HEK293 (cell line): ENCODE data around the gene SUN5.

Experiments used
- CTCF ChIA-PET: fragments of 350-600 bp; formaldehyde crosslinking; extraction: SDS; loops from one replicate; lab custom pipeline; 2021; ENCODE audit warnings: antibody characterized with exemption; lab: Yijun Ruan, JAX
- POLR2A ChIA-PET: fragments of 300-600 bp; formaldehyde crosslinking; extraction: SDS; loops from one replicate; lab custom pipeline; 2020; ENCODE audit warnings: antibody characterized with exemption, inconsistent platforms; lab: Yijun Ruan, JAX
- H3K27ac ChIP-seq: fragments of 200-500 bp; sonication (Bioruptor generic); 2 replicates; pipeline ENCODE4 v1.5.1; 2014; ENCODE audit warnings: low read depth, low read length, control low read depth, inconsistent platforms; ENCODE audit errors: extremely low read depth
- H3K36me3 ChIP-seq, 2 experiments: fragments of 200-500 bp in 1 of 2; sonication (Bioruptor generic) in 1 of 2; 1 replicate in 1 of 2; 2 replicates in 1 of 2; pipeline ENCODE4 v1.5.1; 2014 to 2017; ENCODE audit warnings: inconsistent platforms in 2 of 2, low read length in 2 of 2; ENCODE audit not compliant: control insufficient read depth in 2 of 2, insufficient read depth in 1 of 2
- H3K4me1 ChIP-seq: fragments of 200-500 bp; sonication (Bioruptor generic); 2 replicates; pipeline ENCODE4 v1.5.1; 2014; ENCODE audit warnings: mild to moderate bottlenecking, low read length, inconsistent platforms; ENCODE audit not compliant: control insufficient read depth, insufficient read depth
- H3K4me3 ChIP-seq: 2 replicates; pipeline ENCODE4 v1.5.1; 2011; ENCODE audit warnings: low read depth, mild to moderate bottlenecking, control low read depth, low read length, moderate library complexity
- H3K9me3 ChIP-seq: fragments of 200-500 bp; sonication (Bioruptor generic); 2 replicates; pipeline ENCODE4 v1.5.1; 2014; ENCODE audit warnings: low read depth, low read length, inconsistent platforms; ENCODE audit not compliant: control insufficient read depth, insufficient read depth
- GLI2 ChIP-seq: fragments of 450-650 bp; formaldehyde crosslinking; IDR thresholded peaks from 2 replicates; pipeline ENCODE4; 2017; ENCODE audit warnings: missing biosample characterization, missing genetic modification characterization, low read depth, borderline replicate concordance
- KLF16 ChIP-seq: fragments of 450-650 bp; formaldehyde crosslinking; IDR thresholded peaks from 2 replicates; pipeline ENCODE4 v1.5.1; 2017; ENCODE audit warnings: missing biosample characterization, missing genetic modification characterization
- KLF8 ChIP-seq: fragments of 450-650 bp; formaldehyde crosslinking; IDR thresholded peaks from 2 replicates; pipeline ENCODE4 v1.5.1; 2016; ENCODE audit warnings: missing biosample characterization, missing genetic modification characterization
- YY1 ChIP-seq: fragments of 450-650 bp; formaldehyde crosslinking; IDR thresholded peaks from 2 replicates; pipeline ENCODE4 v1.5.1; 2018; ENCODE audit warnings: missing biosample characterization, missing genetic modification characterization
- ZNF138 ChIP-seq: fragments of 450-650 bp; formaldehyde crosslinking; IDR thresholded peaks from 2 replicates; pipeline ENCODE4 v1.5.1; 2016; ENCODE audit warnings: missing biosample characterization, missing genetic modification characterization, borderline replicate concordance
- ZNF169 ChIP-seq: fragments of 450-650 bp; formaldehyde crosslinking; IDR thresholded peaks from 2 replicates; pipeline ENCODE4 v1.5.1; 2016; ENCODE audit warnings: missing biosample characterization, missing genetic modification characterization
- ZNF221 ChIP-seq: fragments of 450-650 bp; formaldehyde crosslinking; IDR thresholded peaks from 2 replicates; pipeline ENCODE4 v1.5.1; 2017; ENCODE audit warnings: missing biosample characterization, missing genetic modification characterization, borderline replicate concordance
- ZNF24 ChIP-seq: fragments of 450-650 bp; formaldehyde crosslinking; IDR thresholded peaks from 2 replicates; pipeline ENCODE4 v1.5.1; 2016; ENCODE audit warnings: missing biosample characterization, missing genetic modification characterization
- ZNF394 ChIP-seq: fragments of 450-650 bp; formaldehyde crosslinking; IDR thresholded peaks from 2 replicates; pipeline ENCODE4 v1.5.1; 2016; ENCODE audit warnings: missing biosample characterization, missing genetic modification characterization, mild to moderate bottlenecking, moderate library complexity, borderline replicate concordance
- ZNF530 ChIP-seq: fragments of 450-650 bp; formaldehyde crosslinking; IDR thresholded peaks from 2 replicates; pipeline ENCODE4 v1.5.1; 2016; ENCODE audit warnings: low read depth, missing biosample characterization, missing genetic modification characterization
- ZNF549 ChIP-seq: fragments of 450-650 bp; IDR thresholded peaks from 2 replicates; pipeline ENCODE4 v1.5.1; 2018; ENCODE audit warnings: missing biosample characterization, missing genetic modification characterization, mild to moderate bottlenecking, inconsistent platforms, moderate library complexity
- ZNF670 ChIP-seq: fragments of 450-650 bp; formaldehyde crosslinking; IDR thresholded peaks from 2 replicates; pipeline ENCODE4 v1.5.1; 2016; ENCODE audit warnings: missing biosample characterization, missing genetic modification characterization, low read depth
- ZNF785 ChIP-seq: fragments of 450-650 bp; formaldehyde crosslinking; IDR thresholded peaks from 2 replicates; pipeline ENCODE4 v1.5.1; 2016; ENCODE audit warnings: missing biosample characterization, missing genetic modification characterization
- TF ChIP-seq, protein P1 (sequence below): fragments of 450-650 bp; formaldehyde crosslinking; IDR thresholded peaks from 2 replicates; pipeline ENCODE4 v1.5.1; 2016; ENCODE audit warnings: missing biosample characterization, missing genetic modification characterization, borderline replicate concordance
- TF ChIP-seq, protein P2 (sequence below): fragments of 450-650 bp; formaldehyde crosslinking; IDR thresholded peaks from 2 replicates; pipeline ENCODE4 v1.5.1; 2017; ENCODE audit warnings: missing biosample characterization, missing genetic modification characterization
- TF ChIP-seq, protein P3 (sequence below): IDR thresholded peaks from 2 replicates; pipeline ENCODE4 v1.6.1; 2011; ENCODE audit warnings: mild to moderate bottlenecking, low read depth, low read length, borderline replicate concordance
- TF ChIP-seq, protein P4 (sequence below): fragments of 450-650 bp; formaldehyde crosslinking; IDR thresholded peaks from 2 replicates; pipeline ENCODE4 v1.5.1; 2016; ENCODE audit warnings: missing biosample characterization, missing genetic modification characterization, borderline replicate concordance
- TF ChIP-seq, protein P5 (sequence below): fragments of 450-650 bp; formaldehyde crosslinking; IDR thresholded peaks from 2 replicates; pipeline ENCODE4 v1.5.1; 2016; ENCODE audit warnings: missing biosample characterization, missing genetic modification characterization
- TF ChIP-seq, protein P6 (sequence below): fragments of 450-650 bp; formaldehyde crosslinking; IDR thresholded peaks from 2 replicates; pipeline ENCODE4 v1.5.1; 2016; ENCODE audit warnings: missing biosample characterization, missing genetic modification characterization

Gene SUN5

DNA sequence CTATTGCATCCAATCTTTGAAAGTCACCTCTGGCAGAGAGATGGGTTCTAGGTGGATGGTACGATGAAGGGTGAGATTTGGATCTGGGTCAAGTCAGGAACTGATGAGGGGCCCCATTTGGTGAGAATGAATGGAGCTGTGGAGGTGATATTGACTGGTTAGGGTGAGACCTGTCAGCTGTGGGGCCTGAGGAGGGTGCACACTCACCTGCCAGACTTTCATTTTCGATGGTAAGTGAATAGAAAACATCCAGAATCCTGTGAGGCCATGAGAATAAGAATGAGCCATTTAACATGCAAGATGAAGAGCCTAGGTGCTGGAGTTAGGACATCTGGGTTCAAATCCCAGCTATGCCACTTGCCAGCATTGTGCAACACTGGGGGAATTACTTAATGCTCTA, 6.8 kb downstream of the SUN5 start:
- H3K4me3 ChIP-seq: no peak overlapping the region
- no peaks in the 10 kb centered on the region for H3K4me1 ChIP-seq
- ChIA-PET POLR2A (no interaction called here), CTCF (no interaction called here)
- TF ChIP-seq KLF16: no peak
- TF ChIP-seq, protein P1, sequence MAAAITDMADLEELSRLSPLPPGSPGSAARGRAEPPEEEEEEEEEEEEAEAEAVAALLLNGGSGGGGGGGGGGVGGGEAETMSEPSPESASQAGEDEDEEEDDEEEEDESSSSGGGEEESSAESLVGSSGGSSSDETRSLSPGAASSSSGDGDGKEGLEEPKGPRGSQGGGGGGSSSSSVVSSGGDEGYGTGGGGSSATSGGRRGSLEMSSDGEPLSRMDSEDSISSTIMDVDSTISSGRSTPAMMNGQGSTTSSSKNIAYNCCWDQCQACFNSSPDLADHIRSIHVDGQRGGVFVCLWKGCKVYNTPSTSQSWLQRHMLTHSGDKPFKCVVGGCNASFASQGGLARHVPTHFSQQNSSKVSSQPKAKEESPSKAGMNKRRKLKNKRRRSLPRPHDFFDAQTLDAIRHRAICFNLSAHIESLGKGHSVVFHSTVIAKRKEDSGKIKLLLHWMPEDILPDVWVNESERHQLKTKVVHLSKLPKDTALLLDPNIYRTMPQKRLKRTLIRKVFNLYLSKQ (tag by site-specific recombination): no peak
- no peak for TF ChIP-seq ZNF138 (tag by site-specific recombination)
- no peak for TF ChIP-seq ZNF530 (tag by site-specific recombination)
- TF ChIP-seq, protein P2, sequence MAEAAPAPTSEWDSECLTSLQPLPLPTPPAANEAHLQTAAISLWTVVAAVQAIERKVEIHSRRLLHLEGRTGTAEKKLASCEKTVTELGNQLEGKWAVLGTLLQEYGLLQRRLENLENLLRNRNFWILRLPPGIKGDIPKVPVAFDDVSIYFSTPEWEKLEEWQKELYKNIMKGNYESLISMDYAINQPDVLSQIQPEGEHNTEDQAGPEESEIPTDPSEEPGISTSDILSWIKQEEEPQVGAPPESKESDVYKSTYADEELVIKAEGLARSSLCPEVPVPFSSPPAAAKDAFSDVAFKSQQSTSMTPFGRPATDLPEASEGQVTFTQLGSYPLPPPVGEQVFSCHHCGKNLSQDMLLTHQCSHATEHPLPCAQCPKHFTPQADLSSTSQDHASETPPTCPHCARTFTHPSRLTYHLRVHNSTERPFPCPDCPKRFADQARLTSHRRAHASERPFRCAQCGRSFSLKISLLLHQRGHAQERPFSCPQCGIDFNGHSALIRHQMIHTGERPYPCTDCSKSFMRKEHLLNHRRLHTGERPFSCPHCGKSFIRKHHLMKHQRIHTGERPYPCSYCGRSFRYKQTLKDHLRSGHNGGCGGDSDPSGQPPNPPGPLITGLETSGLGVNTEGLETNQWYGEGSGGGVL: no peak
- TF ChIP-seq, protein P3, sequence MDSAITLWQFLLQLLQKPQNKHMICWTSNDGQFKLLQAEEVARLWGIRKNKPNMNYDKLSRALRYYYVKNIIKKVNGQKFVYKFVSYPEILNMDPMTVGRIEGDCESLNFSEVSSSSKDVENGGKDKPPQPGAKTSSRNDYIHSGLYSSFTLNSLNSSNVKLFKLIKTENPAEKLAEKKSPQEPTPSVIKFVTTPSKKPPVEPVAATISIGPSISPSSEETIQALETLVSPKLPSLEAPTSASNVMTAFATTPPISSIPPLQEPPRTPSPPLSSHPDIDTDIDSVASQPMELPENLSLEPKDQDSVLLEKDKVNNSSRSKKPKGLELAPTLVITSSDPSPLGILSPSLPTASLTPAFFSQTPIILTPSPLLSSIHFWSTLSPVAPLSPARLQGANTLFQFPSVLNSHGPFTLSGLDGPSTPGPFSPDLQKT: no peak
- no peak for TF ChIP-seq ZNF24
- TF ChIP-seq, protein P4, sequence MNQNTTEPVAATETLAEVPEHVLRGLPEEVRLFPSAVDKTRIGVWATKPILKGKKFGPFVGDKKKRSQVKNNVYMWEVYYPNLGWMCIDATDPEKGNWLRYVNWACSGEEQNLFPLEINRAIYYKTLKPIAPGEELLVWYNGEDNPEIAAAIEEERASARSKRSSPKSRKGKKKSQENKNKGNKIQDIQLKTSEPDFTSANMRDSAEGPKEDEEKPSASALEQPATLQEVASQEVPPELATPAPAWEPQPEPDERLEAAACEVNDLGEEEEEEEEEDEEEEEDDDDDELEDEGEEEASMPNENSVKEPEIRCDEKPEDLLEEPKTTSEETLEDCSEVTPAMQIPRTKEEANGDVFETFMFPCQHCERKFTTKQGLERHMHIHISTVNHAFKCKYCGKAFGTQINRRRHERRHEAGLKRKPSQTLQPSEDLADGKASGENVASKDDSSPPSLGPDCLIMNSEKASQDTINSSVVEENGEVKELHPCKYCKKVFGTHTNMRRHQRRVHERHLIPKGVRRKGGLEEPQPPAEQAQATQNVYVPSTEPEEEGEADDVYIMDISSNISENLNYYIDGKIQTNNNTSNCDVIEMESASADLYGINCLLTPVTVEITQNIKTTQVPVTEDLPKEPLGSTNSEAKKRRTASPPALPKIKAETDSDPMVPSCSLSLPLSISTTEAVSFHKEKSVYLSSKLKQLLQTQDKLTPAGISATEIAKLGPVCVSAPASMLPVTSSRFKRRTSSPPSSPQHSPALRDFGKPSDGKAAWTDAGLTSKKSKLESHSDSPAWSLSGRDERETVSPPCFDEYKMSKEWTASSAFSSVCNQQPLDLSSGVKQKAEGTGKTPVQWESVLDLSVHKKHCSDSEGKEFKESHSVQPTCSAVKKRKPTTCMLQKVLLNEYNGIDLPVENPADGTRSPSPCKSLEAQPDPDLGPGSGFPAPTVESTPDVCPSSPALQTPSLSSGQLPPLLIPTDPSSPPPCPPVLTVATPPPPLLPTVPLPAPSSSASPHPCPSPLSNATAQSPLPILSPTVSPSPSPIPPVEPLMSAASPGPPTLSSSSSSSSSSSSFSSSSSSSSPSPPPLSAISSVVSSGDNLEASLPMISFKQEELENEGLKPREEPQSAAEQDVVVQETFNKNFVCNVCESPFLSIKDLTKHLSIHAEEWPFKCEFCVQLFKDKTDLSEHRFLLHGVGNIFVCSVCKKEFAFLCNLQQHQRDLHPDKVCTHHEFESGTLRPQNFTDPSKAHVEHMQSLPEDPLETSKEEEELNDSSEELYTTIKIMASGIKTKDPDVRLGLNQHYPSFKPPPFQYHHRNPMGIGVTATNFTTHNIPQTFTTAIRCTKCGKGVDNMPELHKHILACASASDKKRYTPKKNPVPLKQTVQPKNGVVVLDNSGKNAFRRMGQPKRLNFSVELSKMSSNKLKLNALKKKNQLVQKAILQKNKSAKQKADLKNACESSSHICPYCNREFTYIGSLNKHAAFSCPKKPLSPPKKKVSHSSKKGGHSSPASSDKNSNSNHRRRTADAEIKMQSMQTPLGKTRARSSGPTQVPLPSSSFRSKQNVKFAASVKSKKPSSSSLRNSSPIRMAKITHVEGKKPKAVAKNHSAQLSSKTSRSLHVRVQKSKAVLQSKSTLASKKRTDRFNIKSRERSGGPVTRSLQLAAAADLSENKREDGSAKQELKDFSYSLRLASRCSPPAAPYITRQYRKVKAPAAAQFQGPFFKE (tag by site-specific recombination): no peak
- TF ChIP-seq YY1 (tag by site-specific recombination): no peak
- no peak for TF ChIP-seq GLI2 (tag by site-specific recombination)
- no peak for TF ChIP-seq ZNF785 (tag by site-specific recombination)
- TF ChIP-seq KLF8 (tag by site-specific recombination): no peak
- no peak for TF ChIP-seq ZNF221 (tag by site-specific recombination)
- TF ChIP-seq, protein P5, sequence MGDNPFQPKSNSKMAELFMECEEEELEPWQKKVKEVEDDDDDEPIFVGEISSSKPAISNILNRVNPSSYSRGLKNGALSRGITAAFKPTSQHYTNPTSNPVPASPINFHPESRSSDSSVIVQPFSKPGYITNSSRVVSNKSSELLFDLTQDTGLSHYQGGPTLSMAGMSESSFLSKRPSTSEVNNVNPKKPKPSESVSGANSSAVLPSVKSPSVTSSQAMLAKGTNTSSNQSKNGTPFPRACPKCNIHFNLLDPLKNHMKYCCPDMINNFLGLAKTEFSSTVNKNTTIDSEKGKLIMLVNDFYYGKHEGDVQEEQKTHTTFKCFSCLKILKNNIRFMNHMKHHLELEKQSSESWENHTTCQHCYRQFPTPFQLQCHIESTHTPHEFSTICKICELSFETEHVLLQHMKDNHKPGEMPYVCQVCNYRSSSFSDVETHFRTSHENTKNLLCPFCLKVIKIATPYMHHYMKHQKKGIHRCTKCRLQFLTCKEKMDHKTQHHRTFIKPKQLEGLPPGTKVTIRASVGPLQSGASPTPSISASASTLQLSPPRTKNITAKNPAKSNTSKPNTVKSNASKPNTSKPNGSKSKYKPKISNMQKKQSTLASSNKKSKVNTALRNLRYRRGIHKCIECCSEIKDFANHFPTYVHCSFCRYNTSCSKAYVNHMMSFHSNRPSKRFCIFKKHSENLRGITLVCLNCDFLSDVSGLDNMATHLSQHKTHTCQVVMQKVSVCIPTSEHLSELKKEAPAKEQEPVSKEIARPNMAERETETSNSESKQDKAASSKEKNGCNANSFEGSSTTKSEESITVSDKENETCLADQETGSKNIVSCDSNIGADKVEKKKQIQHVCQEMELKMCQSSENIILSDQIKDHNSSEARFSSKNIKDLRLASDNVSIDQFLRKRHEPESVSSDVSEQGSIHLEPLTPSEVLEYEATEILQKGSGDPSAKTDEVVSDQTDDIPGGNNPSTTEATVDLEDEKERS (tag by site-specific recombination): no peak
- TF ChIP-seq ZNF549: no peak
- no peak for TF ChIP-seq ZNF670
- no peak for TF ChIP-seq ZNF169 (tag by site-specific recombination)
- TF ChIP-seq, protein P6, sequence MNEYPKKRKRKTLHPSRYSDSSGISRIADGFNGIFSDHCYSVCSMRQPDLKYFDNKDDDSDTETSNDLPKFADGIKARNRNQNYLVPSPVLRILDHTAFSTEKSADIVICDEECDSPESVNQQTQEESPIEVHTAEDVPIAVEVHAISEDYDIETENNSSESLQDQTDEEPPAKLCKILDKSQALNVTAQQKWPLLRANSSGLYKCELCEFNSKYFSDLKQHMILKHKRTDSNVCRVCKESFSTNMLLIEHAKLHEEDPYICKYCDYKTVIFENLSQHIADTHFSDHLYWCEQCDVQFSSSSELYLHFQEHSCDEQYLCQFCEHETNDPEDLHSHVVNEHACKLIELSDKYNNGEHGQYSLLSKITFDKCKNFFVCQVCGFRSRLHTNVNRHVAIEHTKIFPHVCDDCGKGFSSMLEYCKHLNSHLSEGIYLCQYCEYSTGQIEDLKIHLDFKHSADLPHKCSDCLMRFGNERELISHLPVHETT (tag by site-specific recombination): no peak
- no peak for TF ChIP-seq ZNF394 (tag by site-specific recombination)
- no peaks in the 10 kb centered on the region for H3K36me3 ChIP-seq
- H3K27ac ChIP-seq: no peak overlapping the region
- no peaks in the 10 kb centered on the region for H3K9me3 ChIP-seq
